Measurements from ENCODE around the gene SEC11C.
A peak's percentile ranks its signal among the peaks of the same experiment; 100 is the strongest.

Gene SEC11C

GRCh38 chr18:59145055-59145454 lies 5.4 kb downstream of the SEC11C start:
- FAIRE-seq, result no peak

DNA sequence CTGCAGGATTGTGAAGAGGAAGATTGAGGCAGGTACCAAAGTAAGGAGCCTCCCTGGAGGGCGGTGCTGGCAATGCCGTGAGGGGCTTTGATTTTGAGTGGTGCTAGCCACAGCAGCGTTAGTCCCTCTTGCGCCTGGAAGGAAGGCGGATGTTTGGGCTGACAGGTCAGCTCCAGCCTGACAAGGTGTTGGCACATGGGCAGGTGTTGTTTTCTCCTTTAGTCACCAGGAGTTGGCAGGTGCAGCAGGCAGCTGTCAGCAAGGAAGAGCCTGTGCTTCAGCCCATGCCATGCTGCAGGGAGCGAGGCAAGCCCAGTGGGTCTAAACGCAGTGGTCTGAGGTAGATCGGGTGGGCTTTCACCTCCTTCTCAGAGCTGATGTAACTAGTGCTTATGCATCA lies 8.5 kb downstream of the SEC11C start:
- FAIRE-seq, result no peak

GRCh38 chr18:59149007-59149406 lies 9.3 kb downstream of the SEC11C start:
- FAIRE-seq, result no peak

DNA sequence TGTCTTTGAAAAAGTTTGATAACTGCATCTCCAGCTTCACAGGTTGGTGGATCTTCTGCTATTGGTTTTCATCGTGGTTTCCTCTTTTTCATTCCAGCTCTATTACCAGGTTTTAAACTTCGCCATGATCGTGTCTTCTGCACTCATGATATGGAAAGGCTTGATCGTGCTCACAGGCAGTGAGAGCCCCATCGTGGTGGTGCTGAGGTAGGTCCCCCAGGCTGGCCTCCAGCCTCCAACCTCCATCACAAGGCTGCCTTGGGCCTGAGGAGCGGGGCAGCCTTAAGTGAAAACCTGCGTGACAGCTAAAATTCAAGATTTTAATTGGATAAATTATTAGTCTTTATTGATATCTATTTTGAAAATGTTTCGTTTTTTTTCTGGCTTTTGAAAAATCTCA lies 9.7 kb downstream of the SEC11C start:
- no peak for FAIRE-seq

DNA sequence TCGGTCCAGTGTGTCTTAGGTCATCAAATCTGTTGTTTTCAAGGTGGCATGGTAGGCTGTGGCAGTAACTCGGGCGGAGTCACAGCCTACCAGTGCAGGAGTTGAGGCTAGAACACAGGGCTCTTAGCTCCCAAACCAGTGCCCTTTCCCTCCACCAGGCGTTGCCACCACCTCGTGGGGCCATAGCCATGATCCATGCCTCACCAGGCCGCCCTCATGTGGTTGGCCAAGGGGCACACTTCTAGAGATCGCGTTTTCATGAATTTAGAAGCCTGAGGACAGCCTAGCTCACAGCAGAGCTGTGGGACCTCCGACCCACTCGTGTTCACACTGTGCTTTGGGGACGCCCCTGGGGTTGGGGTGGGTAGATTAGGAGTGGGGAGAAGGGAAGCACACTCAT lies 10.6 kb downstream of the SEC11C start:
- FAIRE-seq, result no peak

GRCh38 chr18:59155153-59155552 lies 15.5 kb downstream of the SEC11C start:
- peak; percentile 82 for FAIRE-seq

DNA sequence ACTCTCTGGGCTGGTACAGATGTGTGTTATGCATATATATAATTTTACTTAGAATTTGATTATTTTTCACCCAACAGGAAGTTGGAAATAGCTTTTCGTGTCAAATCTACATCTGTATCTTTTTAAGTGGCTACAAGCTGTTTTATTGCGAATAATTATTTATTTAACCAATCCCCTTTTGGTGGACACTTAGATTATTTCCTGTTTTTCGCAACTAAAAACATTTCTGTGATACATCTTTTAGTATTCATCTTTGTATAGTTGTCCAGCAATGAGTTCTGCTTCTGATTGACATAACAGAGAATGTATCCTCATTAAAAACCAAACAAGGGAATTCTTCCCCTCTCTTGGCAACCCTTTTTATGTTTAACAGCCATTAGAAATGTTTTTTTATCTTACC lies 16.6 kb downstream of the SEC11C start:
- FAIRE-seq, result no peak

GRCh38 chr18:59159265-59159664 lies 19.6 kb downstream of the SEC11C start:
- no peak for FAIRE-seq

GRCh38 chr18:59159986-59160385 lies 20.3 kb downstream of the SEC11C start:
- FAIRE-seq, result no peak

GRCh38 chr18:59172664-59173249 lies 33.1 kb downstream of the SEC11C start:
- FAIRE-seq, result no peak

GRCh38 chr18:59177485-59177884 lies 37.8 kb downstream of the SEC11C start:
- FAIRE-seq, result no peak

- no peak for FAIRE-seq
These were observed 40.6 kb downstream of the SEC11C start for GRCh38 chr18:59180150-59180845.

DNA sequence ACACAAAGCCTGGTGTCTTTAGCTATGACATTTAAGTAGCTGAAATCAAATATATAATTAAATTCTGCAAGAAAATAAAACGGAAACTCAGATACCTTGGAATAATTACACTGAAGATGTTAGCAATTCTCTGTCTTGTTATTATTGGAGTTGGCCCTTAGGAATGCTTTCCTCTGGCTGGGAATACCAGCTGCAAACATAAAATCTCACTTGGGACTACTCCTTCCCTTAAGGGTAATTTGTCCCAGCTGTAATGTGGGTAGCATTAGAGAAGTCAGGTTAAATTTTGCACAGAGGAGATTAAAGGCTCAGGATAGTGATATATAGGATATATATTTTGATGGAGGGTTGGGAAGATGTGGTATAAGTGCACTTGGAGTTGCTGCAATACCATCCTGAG lies 43.0 kb downstream of the SEC11C start:
- FAIRE-seq, result no peak

- FAIRE-seq, result no peak
These were observed 49.3 kb downstream of the SEC11C start for GRCh38 chr18:59189008-59189407.

DNA sequence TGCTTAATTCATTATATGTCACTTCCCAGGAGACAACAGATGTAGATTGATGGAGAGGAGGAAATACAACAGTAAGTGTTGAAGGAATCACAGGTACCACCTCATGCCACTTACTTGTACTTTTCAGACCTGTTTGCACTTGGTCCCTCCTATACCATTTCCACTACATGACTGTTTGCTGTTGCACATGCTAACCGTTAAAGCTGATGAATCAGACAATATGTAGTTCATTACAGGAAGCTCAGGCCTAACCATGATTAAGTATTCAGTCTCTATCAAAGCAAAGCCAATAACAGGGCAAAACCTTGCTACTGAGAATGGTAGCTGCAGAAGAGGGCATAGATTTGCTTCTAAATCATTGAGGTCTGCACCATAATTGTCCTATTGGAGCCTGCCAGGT lies 50.1 kb downstream of the SEC11C start:
- no peak for FAIRE-seq

- FAIRE-seq, result no peak
These were observed 56.6 kb downstream of the SEC11C start for GRCh38 chr18:59196161-59196725.

- no peak for FAIRE-seq
These were observed 58.0 kb downstream of the SEC11C start for GRCh38 chr18:59197636-59198035.

DNA sequence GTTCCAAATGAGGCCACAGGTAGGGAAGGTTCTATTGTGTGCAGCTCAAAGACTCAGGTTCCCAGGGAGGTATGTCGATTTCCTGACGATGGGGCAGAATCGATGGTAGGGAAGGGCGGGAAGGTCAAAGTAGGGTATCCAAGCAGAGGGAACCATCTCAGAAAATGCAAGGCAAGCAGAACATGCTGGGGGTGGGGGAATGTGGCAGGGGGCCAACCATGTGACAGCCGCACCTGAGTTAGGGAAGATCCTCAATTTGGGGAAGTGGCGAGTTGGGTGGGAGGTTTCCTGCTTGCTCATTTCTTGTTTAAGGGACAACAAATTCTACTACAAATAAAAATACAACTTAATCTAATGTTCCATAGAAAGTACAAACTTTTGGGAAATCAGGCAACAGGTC lies 58.5 kb downstream of the SEC11C start:
- FAIRE-seq, result no peak

- FAIRE-seq, result no peak
These were observed 61.1 kb downstream of the SEC11C start for GRCh38 chr18:59200787-59201186.

GRCh38 chr18:59202258-59202820 lies 62.7 kb downstream of the SEC11C start:
- FAIRE-seq, result no peak

- FAIRE-seq, result no peak
These were observed 67.8 kb downstream of the SEC11C start for GRCh38 chr18:59207506-59207905.

Measured in endometrium (tissue), 2 donors.